ENCODE results near the gene CIRBP.

Gene CIRBP

DNA sequence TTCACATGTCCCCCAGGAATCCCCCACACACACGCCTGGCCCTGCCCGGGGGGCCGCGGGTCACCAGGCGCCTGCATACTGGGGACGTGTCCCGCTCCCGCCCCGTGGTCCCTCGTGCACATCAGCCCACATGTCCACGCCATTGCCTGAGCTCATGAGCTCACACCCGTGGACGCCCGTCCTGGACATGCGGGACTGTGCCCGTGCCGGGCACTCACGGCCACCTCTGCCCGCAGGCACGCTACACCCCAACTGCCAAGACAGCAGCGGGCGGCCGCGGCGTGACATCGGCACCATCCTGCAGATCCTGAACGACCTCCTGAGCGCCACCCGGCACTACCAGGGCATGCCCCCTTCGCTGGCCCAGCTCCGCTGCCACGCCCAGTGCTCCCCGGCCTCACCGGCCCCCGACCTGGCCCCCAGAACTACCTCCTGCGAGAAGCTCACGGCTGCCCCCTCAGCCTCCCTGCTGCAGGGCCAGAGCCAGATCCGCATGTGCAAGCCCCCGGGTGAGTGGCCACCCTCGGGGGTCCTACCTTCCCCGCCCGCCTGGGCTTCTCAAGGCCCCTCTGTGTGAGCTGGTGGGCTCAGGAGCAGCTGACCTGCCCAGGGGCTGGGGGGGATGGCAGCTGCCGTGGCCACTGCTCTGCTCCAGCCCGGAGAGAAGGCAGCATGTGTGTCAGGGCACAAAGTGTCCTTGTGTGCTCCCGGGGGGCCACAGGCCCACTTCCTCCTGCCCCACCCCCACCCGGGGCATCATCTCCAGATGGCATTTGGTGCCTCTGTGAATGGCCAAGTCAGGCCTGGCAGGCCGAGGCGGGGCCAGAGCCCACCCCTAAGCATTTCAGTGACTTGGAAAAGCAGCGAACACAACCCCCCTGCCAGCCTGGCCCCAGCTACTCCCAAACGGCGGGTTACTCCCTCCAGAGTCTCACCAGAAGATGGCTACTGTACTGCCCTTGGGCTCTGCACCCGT lies 13.7 kb upstream of the CIRBP start:
- no peak for DNase-seq (ENCODE audit: extremely low read depth, low read depth)
- TF ChIP-seq, protein P1, sequence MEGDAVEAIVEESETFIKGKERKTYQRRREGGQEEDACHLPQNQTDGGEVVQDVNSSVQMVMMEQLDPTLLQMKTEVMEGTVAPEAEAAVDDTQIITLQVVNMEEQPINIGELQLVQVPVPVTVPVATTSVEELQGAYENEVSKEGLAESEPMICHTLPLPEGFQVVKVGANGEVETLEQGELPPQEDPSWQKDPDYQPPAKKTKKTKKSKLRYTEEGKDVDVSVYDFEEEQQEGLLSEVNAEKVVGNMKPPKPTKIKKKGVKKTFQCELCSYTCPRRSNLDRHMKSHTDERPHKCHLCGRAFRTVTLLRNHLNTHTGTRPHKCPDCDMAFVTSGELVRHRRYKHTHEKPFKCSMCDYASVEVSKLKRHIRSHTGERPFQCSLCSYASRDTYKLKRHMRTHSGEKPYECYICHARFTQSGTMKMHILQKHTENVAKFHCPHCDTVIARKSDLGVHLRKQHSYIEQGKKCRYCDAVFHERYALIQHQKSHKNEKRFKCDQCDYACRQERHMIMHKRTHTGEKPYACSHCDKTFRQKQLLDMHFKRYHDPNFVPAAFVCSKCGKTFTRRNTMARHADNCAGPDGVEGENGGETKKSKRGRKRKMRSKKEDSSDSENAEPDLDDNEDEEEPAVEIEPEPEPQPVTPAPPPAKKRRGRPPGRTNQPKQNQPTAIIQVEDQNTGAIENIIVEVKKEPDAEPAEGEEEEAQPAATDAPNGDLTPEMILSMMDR (IDR thresholded peaks at IDR 0.05; ENCODE audit: low read depth, low read length), result no peak

DNA sequence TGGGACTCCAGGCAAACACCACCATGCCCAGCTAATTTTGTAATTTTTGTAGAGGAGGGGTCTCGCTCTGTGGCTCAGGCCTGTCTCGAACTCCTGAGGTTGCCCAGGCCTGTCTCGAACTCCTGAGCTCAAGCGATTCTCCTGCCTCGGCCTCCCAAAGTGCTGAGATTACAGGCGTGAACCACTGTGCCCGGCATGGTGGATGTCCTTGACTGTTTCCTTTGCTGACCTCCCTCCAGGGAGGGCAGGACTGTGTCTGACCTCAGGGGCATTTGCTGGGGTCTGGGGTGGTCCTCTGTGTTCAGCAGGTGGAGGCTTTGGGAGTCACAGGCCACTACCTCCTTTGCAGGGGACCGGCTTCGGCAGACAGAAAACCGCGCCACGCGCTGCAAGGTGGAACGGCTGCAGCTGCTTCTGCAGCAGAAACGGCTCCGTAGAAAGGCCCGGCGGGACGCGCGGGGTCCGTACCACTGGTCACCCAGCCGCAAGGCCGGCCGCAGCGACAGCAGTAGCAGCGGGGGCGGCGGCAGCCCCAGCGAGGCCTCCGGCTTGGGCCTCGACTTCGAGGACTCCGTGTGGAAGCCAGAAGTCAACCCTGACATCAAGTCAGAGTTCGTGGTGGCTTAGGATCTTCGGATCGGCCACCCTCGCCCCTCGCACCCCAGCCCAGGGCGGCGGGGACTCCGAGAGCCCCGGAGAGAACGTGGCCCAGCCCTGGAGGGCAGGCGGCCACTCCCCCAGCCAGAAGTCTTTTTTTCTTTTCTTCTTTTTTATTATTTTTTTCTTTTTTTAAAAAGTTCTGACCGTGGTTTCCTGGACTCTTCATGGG lies 12.3 kb upstream of the CIRBP start:
- DNase-seq (ENCODE audit: extremely low read depth, low read depth), result no peak

DNA sequence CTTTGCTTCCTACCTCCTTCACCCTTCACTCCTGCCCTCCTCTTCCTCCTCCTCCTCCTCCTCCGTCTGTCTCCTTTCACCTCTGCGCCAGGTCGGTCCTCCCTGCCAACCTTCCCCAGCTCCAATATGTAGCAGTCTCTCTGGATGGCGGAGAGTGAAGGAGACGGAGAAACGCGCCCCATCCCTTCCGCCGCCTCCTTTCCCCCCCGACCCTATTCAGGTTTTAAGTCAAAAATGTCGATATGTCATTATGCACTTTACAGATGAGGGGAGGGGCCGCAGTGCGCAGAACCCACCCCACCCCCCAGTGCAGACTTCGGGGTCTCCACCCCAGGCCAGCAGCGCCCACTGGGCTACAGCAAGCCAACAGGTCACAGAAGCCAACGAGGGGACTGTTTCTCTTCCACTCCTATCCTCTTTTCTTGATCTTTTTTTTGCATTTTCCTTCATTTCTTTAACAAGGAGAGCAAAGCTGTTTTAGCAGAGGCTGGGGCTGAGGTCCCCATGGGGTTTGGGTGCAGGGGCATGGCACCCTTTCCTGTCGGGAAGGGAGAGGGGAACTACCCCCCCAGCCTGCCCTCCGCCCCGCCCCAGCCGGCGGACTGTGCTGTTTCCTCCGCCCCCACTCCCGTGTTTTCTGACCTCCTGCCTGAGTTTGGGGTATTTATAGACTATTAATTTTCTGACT lies 11.5 kb upstream of the CIRBP start:
- TF ChIP-seq, protein P1 (IDR thresholded peaks at IDR 0.05; ENCODE audit: low read depth, low read length), result no peak
- no peak for DNase-seq (ENCODE audit: extremely low read depth, low read depth)

More for the DNA sequence above, 12.3 kb upstream of the CIRBP start:
- TF ChIP-seq, protein P1 (IDR thresholded peaks at IDR 0.05; ENCODE audit: low read depth, low read length), result no peak

DNA sequence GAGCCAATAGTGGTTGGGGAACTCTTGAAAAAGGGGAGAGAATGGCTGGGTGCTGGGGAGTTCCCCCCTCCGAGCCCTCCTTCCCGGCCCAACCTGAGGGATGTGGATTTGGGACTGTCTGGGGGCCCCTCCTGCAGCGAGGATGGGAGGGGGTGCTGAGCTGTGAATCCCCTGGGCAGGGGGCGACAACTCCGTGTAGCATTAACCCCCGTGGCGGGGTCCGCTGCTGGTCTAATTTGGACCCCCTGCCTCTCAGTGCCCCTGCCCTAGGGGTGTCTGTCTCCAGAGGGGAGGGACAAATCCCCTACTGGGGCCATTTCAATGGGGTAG lies 11.0 kb upstream of the CIRBP start:
- TF ChIP-seq, protein P1 (IDR thresholded peaks at IDR 0.05; ENCODE audit: low read depth, low read length), result no peak
- no peak for DNase-seq (ENCODE audit: extremely low read depth, low read depth)

DNA sequence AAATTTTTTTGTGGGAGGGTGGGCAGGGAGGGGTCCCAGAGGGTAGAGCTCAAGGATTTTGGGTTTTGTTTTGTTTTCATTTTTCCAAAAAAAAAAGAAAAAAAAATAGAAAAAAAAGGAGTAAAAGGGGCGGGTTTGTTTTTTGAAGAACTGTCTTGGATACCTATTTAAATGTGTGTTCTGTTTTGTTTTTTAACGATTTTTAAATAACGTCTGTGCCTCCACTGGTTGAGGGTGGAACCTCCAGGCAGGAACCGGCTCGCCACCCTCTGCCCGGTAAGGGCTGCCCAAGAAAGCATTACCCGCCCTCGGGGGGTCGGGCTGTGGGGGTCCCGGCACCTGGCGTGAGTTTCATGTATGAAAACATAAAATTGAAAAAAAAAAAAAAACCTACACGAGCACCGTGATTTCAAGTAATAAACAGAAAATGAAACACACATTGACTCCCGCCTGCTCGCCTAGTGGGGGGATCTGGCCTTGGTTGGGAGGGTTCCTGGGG lies 10.4 kb upstream of the CIRBP start:
- no peak for DNase-seq (ENCODE audit: extremely low read depth, low read depth)
- TF ChIP-seq, protein P1 (IDR thresholded peaks at IDR 0.05; ENCODE audit: low read depth, low read length), result no peak

DNA sequence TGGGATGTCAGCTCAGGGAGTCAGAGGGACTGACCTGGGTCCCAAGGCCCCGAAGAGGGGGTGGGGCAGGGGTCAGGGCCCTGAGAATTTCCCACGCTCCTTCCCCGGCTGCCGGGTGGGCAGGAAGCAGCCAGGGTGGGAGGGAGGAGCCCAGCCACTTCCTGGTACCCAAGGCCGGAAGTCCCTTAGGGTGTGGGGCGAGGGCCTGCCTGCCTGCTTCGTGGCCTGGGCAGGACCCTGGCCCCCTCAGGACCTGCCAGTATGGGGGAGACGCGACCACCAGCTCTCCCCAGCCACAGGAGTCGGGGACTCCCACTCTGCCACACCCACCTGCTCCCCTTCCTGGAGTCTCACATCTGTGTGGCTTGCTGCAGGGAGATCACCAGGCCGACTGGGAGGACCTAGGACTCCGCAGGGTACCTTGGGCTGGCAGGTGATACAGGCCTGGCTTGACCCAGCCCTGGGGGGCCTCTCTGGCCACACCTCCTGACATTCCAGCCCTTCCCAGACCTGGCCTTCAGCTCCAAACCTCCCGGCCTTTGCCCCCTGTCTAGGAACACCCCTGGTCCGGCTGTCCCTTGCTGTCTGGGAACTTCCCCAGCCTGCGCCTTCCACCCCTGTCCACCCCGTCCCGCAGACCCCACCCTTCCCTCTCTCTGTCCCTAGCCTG lies 9.8 kb upstream of the CIRBP start:
- TF ChIP-seq, protein P1 (IDR thresholded peaks at IDR 0.05; ENCODE audit: low read depth, low read length), result no peak
- no peak for DNase-seq (ENCODE audit: extremely low read depth, low read depth)
